Measurements from ENCODE around the gene GPATCH11. TPM values are rescaled to one million over a fixed set of nuclear protein-coding genes. Genes with fewer than 3 reads are reported as not detected.

The GPATCH11 gene
- total RNA-seq, 4 donors from 2014 or later = 2.8 to 13.1 (median 5.4) TPM

DNA sequence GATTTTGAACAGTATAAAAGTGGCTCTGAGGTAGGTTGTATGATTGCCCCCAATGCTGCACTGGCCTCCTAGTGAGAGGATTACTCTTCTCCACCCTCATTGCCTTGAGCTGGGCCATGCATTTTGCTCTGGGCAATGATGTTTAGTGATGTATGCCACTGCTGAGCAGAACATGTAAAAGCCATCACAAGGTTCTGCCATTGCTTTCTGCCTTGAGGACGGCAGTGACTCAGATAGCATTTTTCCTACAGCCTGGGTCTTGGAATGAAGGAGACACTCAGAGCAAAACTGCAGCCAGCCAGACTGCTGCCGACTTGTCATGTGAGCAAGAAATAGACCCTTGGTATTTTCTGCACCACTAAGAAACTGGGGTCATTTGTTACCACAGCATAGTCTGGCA, 27.6 kb downstream of the GPATCH11 start:
- intact Hi-C loops (cut with DNase I; ENCODE audit: low total_unique reads) = no loop called here
- no peak overlapping the region for H3K4me3 ChIP-seq
- no peaks in the 10 kb centered on the region for H3K27me3 ChIP-seq
- no peak for DNase-seq
- H3K27ac ChIP-seq = no peak overlapping the region
- no peaks in the 10 kb centered on the region for H3K36me3 ChIP-seq
- TF ChIP-seq, protein P1, sequence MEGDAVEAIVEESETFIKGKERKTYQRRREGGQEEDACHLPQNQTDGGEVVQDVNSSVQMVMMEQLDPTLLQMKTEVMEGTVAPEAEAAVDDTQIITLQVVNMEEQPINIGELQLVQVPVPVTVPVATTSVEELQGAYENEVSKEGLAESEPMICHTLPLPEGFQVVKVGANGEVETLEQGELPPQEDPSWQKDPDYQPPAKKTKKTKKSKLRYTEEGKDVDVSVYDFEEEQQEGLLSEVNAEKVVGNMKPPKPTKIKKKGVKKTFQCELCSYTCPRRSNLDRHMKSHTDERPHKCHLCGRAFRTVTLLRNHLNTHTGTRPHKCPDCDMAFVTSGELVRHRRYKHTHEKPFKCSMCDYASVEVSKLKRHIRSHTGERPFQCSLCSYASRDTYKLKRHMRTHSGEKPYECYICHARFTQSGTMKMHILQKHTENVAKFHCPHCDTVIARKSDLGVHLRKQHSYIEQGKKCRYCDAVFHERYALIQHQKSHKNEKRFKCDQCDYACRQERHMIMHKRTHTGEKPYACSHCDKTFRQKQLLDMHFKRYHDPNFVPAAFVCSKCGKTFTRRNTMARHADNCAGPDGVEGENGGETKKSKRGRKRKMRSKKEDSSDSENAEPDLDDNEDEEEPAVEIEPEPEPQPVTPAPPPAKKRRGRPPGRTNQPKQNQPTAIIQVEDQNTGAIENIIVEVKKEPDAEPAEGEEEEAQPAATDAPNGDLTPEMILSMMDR (IDR thresholded peaks at IDR 0.05) = no peak
- TF ChIP-seq POLR2A (IDR thresholded peaks at IDR 0.05) = no peak
- no peaks in the 10 kb centered on the region for H3K9me3 ChIP-seq
- H3K4me1 ChIP-seq = no peaks in the 10 kb centered on the region

DNA sequence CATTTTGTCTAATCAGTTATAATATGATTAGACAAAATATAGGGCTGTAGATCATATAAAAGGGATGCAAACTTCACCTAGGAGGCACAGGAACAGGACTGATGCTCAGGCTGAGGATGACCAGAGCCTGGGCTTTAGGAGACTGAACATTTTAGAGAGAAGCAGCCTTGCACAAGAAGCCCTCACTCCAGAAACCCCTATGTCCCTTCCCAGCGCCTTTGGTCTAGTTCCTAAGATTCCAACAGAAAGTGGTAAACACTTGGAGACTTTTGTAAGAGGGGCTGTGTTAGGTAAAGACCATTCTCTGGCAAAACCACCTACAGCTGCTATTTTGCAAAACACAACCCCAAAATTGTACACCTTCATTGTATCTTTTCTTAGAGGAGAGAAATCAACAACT, 33.2 kb downstream of the GPATCH11 start:
- no peaks in the 10 kb centered on the region for H3K9me3 ChIP-seq
- no peaks in the 10 kb centered on the region for H3K4me1 ChIP-seq
- H3K4me3 ChIP-seq = no peak overlapping the region
- no peaks in the 10 kb centered on the region for H3K36me3 ChIP-seq
- intact Hi-C loops (cut with DNase I; ENCODE audit: low total_unique reads) = no loop called here
- no peak for DNase-seq
- TF ChIP-seq POLR2A (IDR thresholded peaks at IDR 0.05) = no peak
- TF ChIP-seq, protein P1 (IDR thresholded peaks at IDR 0.05) = no peak
- H3K27me3 ChIP-seq = no peaks in the 10 kb centered on the region
- H3K27ac ChIP-seq = no peak overlapping the region

DNA sequence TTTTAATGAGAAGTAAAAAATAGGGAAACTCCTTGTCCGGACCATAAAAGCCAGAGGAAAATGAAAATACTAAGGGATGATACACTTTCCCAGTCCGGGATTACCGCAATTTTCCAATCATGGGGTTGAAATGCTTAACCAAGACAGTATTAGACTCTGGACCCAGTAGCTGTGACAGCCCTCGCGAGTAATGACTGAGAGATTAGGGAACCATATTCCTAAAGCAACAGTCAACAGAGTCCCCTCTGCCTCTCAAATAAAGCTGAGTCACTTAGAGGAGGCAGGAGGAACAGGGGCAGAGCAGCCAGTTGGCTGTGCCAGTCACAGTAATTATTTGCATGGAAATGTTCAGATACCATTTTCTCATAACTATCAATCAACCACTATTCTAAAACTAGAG, 34.8 kb downstream of the GPATCH11 start:
- H3K4me3 ChIP-seq = no peak overlapping the region
- TF ChIP-seq POLR2A (IDR thresholded peaks at IDR 0.05) = no peak
- TF ChIP-seq, protein P1 (IDR thresholded peaks at IDR 0.05) = no peak
- no peaks in the 10 kb centered on the region for H3K9me3 ChIP-seq
- no peaks in the 10 kb centered on the region for H3K27me3 ChIP-seq
- no peak overlapping the region for H3K27ac ChIP-seq
- intact Hi-C loops (cut with DNase I; ENCODE audit: low total_unique reads) = no loop called here
- no peaks in the 10 kb centered on the region for H3K4me1 ChIP-seq
- no peak for DNase-seq
- H3K36me3 ChIP-seq = no peaks in the 10 kb centered on the region

DNA sequence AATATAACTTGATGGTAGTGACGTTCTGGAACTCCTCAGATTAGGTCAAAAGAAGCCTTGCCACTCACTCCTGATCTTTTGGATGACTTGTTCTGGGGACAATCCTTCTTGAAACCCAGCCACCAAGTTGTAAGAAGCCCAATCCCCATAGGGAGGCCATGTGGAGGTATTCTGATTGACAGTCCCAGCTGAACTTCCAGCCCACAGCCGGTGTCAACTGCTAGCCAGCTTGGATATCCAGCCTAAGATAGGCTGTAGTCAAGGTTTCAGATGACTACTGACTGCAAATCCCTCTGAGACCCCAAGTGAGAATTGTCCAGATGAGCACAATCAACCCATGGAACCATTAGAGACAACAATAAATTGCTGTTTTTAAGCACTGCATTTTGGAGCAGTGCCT, 41.1 kb downstream of the GPATCH11 start:
- Histone ChIP-seq H3K4me1 (no peaks in the 10 kb centered on the region), H3K27ac (no peak overlapping the region), H3K4me3 (no peak overlapping the region), H3K27me3 (no peaks in the 10 kb centered on the region), H3K36me3 (no peaks in the 10 kb centered on the region), H3K9me3 (no peaks in the 10 kb centered on the region)
- intact Hi-C loops (cut with DNase I; ENCODE audit: low total_unique reads) = no loop called here
- DNase-seq = no peak
- TF ChIP-seq POLR2A (IDR thresholded peaks at IDR 0.05) = no peak
- TF ChIP-seq, protein P1 (IDR thresholded peaks at IDR 0.05) = no peak

DNA sequence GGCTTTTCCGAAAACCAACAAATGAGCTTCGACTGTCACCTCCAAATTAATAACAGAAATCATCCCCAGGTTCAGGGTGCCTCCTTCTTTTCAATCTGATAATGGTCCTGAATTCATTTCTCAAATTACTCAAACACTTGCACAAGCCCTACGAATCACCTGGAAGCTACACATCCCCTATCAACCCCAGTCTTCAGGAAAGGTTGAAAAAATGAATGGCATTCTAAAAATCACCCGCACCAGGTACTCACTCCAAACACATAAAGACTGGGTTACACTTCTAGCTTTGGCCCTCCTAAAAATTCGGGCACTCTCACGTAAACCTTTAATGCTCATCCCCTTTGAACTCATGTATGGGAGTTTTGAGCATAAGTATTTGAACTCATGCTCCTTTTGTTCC, 48.6 kb downstream of the GPATCH11 start:
- no peaks in the 10 kb centered on the region for H3K4me1 ChIP-seq
- no peak overlapping the region for H3K27ac ChIP-seq
- no peaks in the 10 kb centered on the region for H3K9me3 ChIP-seq
- no peak for DNase-seq
- H3K27me3 ChIP-seq = no peaks in the 10 kb centered on the region
- TF ChIP-seq POLR2A (IDR thresholded peaks at IDR 0.05) = no peak
- TF ChIP-seq, protein P1 (IDR thresholded peaks at IDR 0.05) = no peak
- no peaks in the 10 kb centered on the region for H3K36me3 ChIP-seq
- intact Hi-C loops (cut with DNase I; ENCODE audit: low total_unique reads) = no loop called here
- H3K4me3 ChIP-seq = no peak overlapping the region

All from uterus (tissue), 4 donors.